ENCODE results near the gene ZSWIM4.

- TF ChIP-seq CTCF (IDR thresholded peaks at IDR 0.05), result no peak
- no peak for TF ChIP-seq POLR2AphosphoS5 (IDR thresholded peaks at IDR 0.05; ENCODE audit: low read depth, low read length)
Observed at GRCh38 chr19:13766095-13766481, 29.2 kb upstream of the ZSWIM4 start.

All from Panc1 (cell line).